NT2/D1 (cell line): ENCODE results near the gene CREB5.

Source experiments
- SUZ12 ChIP-seq: IDR thresholded peaks from 2 replicates; pipeline ENCODE4 v1.6.1; 2011; ENCODE audit not compliant: insufficient read length, insufficient read depth; ENCODE audit errors: extremely low read depth
- YY1 ChIP-seq: IDR thresholded peaks from 2 replicates; pipeline ENCODE4 v1.6.1; 2011; ENCODE audit not compliant: insufficient read length, insufficient read depth
- ZNF274 ChIP-seq: IDR thresholded peaks from 2 replicates; pipeline ENCODE4 v1.6.1; 2011; ENCODE audit warnings: mild to moderate bottlenecking, low read depth, low read length

DNA sequence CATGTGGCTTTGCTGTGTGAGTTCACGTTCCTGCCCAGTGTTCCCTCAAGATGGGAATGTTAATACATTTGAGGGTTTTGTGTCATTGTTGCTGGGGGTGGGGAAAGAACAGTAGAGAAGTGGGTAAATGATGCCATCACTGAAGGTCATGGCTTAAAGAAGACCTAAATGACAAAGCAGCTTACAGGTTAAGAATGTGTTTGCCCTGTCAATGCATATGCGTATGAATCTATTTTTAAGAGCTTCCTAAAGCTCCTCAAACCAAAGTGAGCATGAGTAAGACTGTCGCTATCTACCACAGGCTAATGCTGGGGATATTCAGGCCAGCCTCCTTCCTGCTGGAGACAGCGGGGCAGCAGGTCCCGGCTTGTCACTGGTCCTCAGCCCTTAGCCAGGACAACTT, 162.9 kb downstream of the CREB5 start:
- TF ChIP-seq ZNF274 (no peak), SUZ12 (no peak), YY1 (no peak)
